HG03520 (cell line): ENCODE results near the gene SSTR3.
A peak's percentile ranks its signal among the peaks of the same experiment; 100 is the strongest.
"Not testable (repeated sequence)": the region's sequence is repeated elsewhere in the genome, so short reads cannot be mapped to it uniquely, and the experiment has no call there.

Experiments
- ATAC-seq: cut with Tn5 transposase; IDR thresholded peaks from one replicate; pipeline ENCODE4 v1.9.1; 2021; ENCODE audit warnings: mild to moderate bottlenecking, moderate library complexity; ENCODE audit not compliant: unreplicated experiment

SSTR3 gene

DNA sequence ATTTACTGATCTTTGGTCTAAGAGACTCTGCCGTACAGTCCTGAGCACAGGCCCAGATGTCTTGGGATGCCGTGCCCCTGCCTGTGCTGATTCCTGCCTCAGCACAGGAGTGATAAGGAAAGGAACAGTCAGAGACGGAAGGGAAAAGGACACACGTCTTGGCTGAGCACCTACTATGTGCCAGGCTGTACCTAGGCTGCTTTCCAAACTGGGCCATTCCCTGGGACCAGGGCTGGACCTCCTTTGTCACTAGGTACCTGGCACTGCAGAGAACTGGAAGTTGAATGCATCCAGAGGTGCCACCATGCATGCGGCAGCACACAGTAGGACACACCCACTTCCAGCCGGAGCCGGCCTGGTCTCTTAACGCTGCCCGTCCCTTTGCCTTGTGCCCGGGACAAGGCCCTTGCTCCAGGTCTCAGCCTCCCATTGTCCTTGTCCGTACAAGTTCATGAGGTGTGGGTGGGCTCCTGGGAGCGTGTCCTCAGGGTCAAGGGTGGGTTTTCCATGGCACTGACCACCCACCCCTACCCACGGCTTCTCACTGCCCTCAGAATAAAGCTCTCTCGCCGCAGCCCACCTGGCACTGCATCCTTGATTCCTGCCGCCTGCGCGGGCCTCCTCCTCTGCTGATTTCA is 1.1 kb upstream of the SSTR3 start:
- ATAC-seq: no peak

DNA sequence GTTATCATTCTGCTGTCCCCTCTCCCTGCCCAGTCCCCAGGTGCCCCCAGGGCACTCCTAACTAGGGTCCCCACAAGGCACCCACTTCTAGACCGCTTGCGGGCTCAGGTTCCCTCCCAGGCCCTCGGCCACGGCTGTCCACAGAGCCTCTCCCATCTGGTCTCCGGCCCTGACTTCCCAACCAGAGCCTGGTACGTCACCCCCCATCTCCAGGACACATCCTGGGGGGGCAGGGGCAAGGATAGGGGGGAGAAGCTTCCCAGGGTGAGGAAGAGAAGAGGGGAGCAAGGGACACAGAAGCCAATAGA is 457 bp downstream of the SSTR3 start:
- no peak for ATAC-seq

DNA sequence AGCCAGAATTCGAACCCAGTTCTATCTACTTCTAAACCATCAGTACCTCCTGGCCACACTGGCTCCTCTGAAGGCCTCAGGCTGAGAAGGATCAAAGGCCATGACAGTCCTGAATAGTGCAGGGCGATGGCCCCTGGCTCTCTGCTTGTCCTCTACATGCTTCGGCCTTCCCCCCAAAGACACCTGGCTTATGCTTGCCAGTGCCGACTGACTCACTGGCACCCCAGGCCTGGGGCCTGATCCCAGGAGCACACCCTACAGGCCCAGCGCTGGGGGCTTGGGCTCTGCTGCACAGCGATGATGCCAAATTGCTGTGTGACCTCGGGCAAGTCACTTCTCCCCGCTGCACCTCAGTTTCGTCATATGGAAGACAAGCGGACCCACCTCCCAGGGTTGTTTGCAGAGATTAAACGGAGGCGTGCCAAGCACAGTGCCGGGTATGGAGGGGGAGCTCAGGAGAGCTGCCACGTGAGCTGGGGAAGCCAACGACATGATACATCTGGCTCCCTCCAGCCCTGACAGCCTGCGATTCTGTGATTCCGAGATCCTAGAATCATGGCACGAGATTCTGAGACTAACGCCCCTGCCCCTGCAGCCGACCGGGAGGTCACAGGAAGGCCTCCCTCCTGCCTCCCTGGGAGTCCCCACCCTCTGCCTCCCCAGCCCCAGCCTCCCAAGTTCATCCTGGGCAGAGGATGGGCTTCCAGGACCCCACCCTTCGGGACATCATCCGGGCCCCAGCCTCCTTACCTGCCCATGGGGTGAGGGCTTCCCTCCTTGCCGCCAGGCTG is 1.0 kb downstream of the SSTR3 start:
- ATAC-seq: no peak

DNA sequence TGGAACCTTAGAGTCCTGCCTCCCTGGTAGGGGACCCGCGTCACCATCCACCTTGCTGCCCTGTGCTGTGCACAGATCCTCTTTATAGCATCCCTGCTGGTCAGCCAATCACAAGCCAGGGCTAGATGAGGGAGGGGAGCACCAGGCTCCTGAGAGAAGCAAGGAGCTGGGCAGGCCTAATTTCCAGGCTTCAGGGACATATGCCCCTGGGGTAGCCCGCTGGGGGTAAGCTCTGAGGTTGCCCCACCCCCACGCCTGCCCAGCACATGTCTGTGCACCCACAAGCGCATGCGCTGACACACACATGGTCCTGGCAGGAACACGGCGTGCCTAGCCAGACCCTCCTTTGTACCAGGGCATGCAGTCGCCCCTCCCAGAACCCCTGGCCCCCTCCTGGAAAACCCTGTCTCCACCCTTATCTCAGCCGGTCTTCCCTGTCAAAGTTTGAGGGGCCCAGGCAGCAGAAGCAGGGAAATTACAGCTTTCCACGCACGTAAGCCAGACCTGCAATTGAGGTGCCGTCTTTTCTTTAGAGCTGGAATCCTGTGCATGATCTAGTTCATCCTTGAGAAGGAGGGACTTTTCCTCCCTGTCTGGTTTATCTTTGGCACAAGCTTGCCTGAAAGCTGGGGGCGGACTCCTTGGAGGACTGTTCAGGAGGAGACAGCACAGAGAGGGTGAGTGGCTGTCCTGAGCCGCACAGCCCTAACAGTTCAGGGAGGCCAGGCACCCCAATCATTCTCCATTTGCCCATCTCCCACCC is 2.1 kb downstream of the SSTR3 start:
- no peak for ATAC-seq

DNA sequence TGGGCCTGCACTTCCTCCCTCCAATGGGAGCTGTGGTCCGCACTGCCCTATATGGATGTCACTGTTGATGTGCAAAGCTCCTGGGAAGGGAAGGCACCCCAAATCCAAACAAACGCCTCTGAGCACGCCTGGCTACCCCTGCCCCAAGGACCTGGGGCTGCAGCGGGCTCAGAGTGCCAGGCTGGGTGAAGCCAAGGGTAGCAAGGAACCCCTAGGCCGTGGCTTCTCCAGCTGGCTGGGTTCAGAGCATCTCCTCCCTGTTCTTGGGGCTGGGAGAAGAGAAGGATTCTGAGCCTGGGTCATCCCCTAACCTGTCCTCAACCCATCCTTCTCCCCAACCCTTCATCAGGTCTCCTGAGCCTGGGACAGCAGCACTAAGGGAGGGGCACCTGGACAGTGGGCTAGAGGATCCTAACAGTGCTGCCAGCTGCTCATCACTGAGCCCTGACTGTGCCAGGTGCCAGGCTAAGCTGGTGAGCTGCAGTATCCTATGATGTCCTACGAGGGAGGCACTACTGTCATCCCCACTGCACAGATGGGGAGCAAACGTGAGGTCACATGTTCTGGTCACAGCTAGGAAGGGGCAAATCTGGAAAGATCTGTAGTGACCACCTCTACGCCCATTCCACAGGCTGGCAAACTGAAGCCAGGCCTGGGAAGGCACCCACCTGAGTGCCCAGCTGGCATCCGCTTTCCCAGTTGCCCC is 3.0 kb downstream of the SSTR3 start:
- ATAC-seq: no peak

DNA sequence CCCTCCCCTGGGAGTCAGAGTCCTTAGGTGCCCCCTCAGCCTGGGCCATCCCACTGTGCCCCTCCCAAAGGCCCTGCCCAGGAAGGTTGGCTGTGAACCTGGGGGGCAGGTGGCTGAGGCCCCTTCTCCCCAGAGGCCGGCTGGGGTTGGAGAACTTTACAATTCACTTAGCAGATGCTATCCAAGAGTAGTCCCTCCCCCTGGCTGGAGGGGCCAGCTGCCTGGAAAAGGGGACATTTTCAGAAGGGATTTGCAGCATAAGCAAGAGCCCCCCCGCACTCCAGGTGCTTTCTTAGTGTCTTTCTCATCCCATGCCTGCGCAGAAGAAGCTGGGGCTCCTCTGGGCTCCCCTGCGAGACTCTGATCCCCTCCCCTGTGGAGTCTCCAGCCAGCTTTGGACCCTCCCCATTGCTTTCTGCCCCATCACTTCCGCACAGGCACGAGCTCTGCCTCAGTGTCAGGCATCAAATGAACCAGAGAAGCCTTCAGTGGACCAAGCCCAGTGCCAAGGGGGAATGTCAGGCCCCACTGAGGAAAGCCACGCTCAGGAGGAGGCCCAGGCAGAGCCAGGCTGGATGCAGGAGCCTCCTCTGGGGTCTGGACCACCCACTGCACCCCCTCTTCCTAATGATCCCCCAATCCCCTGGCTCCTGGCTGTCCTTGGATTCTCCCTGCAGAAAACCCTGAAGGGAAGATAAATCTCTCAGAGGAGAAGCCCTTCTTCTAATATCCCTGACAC is 3.7 kb downstream of the SSTR3 start:
- ATAC-seq: no peak

DNA sequence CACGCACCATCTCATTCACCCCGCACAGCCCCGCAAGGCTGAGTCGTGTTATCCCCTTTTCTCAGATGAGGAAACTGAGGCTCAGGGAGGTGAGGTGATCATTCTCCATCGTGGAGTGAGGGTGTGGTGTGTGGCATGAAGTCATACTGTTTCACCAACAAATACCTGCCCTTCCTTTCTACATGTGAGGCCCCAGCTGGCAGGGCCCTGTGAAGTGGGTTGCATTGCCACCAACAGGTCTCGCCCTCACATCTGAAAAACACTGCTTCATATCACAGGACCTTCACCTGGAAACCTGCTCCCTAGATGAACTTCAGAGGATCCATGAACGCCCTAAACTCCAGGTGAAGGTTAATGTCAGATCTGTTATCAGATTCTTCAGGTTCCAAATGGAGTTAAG is 4.3 kb downstream of the SSTR3 start:
- ATAC-seq: no peak

DNA sequence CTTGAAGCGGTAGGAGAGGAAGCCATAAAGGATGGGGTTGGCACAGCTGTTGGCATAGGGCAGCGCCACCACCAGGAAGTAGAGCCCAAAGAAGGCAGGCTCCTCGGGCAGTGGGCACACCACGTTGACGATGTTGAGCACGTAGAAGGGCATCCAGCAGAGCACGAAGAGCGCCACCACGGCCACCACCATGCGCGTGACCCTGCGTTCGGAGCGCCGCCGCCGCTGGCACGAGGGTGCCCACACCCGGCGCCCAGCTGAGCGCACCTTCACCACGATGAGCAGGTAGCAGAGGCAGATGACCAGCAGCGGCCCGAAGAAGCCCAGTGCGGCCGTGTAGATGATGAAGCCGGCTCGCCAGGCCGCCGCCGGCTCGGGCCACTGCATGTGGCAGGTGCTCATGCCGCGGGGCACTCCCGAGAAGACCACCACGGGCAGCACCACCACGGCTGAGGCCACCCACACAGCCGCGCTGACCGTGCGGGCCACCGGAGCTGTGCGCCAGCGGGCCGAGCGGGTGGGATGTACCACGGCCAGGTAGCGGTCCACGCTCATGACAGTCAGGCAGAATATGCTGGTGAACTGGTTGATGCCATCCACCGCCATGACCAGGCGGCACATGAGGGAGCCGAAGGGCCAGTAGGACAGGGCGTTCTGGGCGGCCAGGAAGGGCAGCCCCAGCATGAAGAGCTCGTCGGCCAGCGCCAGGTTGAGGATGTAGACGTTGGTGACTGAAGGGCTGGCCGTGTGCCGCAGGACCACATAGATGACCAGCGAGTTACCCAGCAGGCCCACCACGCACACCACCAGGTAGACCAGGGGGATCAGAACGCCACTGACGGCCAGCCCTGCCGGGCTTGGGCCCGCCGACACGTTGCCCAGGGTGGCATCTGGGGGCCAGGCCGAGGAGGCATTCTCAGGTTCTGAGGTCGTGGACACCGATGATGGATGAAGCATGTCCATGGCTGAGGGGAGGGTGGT is 5.1 kb downstream of the SSTR3 start:
- no peak for ATAC-seq

DNA sequence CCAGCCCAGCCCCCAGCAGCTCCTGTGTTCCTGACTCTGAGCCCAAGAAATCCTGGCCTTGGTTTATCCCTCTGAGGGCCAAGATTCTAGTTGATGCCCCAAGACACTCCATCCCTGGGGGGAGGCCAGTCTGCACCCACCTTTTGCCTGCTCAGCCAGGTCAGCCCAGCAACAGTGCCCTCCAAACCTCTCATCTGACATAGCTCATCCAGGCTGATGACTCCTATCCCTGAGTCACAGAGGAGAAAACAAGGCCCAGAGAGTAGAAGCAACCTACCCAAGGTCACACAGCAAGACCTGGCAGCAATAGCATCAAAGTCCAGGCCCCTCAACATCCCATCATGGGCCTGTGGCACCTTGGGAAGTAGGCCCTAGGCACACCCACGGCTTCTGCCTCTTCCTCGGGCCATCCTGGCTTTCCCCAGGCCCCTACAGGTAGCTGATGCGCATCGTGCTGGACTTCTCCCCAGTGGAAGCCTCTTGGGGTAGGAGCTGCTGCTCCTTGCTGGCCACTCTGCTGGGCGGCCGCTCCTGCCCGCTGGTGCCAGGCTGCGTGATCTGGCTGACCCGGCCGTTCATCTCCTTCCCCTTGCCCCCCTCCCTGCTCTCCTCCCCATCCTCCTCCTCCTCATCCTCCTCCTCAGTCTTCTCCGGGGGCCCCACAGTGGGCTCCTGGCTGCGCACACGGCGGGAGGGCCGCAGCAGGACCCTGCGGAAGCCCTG is 6.0 kb downstream of the SSTR3 start:
- ATAC-seq: no peak

DNA sequence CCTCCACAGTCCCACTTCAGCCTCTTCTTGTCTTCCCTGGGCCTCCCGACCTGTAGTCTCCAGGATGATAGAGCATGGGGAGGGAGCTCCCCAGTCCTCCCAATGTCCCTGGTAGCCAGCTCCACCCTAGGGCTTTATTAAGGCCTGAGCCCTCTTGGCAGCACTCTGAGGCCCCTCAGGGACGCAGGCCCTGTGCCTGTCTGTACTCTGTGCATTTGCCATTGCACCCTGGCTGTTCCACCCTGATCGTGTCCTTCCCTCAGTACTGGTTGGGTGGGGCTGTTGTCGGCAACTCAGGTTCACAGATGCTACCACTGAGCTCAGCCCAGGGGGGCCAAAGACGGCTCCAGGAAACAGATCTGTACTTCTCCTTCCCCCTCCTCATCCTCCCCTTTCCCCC is 7.2 kb downstream of the SSTR3 start:
- ATAC-seq: no peak

DNA sequence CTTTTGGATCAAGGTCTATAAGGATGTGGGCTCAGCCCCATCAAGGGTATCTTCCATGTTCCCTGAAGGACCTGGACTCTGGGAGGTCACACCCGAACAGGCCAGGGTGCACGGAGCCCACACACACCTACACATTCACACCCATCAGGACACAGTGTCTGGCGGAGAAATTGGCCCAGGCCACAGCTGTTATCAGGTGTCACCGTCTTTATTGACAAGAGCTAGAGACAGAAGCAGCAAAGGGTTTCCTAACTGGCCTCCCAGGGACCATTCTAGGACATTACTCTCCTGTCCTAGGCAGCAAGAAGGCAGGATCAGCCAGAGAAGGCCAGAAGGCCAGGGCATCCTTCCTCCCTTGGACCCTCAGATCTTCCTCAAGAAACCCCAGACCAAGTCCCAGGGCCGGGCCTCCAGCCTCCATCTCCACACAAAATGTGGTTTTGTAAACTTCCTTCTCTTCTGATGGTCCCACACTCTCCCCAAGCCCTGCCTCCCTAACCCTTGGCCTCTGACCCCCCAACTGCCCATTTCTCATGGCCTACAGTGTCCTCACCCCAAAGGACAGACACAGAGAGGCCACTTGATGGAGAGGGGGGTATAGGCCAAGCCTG is 8.1 kb downstream of the SSTR3 start:
- ATAC-seq: no peak

DNA sequence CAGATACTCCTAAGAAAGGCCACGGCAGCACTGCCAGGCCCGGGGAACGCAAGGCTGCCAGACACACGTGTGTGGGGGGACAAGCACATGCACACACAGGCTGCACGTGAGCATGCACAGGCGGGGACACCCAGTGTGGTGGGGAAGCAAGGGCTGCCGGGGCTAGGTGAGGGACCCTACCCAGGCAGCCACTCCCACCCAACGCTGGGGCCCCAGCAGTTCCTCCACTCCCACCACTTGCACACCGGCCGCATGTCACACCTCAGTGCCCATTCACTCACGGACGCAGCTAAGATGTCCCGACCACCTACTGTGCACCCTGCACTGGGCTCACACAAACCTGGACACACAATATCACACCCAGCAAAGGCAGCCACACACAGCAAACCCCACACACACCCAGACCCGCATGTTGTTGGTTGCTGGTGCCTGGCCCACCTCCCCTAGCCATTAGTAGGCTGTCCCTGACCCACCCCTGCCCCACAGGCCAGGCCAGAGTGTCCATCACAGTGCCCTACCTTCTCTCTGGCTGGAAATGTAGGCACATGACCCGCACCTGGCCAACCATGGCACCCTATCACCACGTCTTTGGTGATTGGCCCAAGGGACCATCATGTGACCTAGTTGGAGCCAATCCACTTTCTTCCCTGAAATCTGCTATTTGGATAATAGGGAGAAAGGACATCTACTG is 8.8 kb downstream of the SSTR3 start:
- no peak for ATAC-seq

DNA sequence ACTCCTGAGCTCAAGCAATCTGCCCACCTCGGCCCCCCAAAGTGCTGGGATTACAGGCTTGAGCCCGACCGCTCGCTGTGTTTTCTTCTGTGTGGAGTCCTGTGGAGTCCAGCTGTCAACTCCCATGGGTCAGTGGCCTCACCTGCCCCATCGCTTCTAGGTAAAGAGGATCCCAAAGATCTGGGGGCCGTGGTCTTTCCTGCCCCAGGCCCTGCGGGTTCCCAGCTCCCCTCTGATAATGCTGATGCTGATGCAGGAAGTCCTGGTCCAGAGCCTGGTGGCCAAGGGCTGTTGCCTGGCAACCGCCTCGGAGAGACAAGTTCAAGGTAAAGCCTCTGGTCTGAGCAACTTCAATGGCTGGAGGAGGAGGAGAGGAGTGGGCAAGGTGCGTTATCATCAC is 9.6 kb downstream of the SSTR3 start:
- no peak for ATAC-seq

DNA sequence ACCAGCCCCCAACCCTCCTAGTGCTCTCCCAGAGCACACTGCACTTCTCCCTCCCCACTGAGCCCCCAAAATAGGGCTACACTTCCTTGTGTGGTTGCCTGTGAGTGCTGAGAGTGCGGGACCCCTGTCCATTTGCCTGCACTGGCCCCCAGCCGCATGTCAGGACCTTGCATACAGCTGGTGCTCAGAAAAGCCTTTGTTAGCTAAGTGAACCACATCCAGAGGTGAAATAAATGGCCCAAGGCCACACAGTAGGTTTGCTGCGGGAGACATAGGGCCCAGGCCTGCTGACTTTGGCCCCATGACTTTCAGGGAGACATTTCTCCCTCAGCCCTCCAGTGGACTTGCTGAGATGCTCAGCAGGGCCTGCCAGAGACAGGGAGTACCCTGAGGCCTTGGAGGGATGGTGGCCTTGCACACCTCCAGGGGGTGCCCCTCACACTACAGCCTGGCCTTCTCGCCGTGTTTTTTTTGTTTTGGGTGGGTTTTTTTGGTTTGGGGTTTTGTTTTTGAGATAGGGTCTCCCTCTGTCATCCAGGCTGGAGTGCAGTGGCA is 10.2 kb downstream of the SSTR3 start:
- ATAC-seq: no peak

DNA sequence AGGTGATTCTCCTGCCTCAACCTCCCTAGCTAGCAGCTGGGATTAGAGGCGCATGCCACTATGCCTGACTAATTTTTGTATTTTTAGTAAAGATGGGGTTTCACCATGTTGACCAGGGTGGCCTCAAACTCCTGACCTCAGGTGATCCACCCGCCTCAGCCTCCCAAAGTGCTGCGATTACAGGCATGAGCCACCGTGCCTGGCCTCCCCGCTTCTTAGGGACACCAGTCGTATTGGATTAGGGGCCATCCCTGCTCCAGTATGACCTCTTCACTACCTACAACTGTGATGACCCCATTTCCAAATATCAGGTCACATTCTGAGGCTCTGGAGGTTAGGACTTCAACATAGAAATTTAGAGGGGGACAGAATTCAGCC is 10.8 kb downstream of the SSTR3 start:
- not testable (repeated sequence) for ATAC-seq

DNA sequence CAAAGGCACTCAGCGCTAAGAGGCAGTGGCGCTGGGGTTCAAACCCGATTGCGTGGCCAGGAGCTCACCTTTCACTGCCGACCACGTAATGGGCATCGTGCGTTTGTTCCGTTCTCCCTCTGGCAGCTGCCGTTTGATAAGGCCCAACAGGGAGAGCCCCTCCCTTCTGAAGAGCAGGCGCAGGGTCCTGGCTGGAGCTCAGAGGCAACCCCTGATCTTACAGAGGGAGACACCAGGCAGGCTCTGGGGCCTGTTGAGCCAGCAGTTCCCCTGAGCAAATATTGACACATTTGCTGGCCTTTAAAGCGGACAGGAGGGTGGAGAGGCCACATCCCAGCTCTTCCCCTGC is 12.5 kb downstream of the SSTR3 start:
- ATAC-seq: peak; percentile 2

DNA sequence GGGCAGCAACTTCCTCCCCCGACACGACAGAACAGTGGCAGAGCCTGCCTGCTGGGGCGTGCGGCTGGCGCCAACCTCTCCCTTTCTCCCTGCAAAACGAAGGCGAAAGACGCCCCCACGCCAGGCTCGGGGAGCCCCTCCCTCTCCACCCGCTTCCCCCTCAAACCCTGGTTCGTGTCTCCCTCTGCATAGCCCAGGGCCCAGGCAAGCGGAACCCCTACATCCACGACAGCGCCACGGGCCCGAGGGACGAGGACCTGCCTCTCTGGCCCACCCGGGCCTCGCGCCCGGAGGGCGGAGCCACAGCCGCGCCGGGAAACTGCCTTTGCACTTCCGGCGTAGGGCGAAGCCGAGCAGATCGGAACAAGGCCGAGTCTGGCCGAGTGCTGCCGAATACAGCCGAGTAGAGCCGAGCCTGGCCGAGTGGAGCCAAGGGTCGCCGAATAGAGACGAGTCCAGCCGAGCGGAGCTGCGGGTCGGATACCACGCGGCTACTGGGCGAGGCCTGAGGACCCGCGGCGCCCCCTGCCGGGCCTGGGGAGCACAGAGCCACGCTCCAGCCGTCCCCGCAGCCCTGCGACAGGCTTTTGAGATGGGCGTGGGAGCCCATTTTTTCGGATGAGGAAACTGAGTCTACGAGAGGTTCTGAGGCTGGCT is 13.0 kb downstream of the SSTR3 start:
- peak; percentile 81 for ATAC-seq
